MM.1S (cell line): ENCODE results near the gene FIGLA.

Experiments used
- DNase-seq: peaks from one replicate; pipeline ENCODE4 v3.0.0-alpha.2; 2015
- H2AFZ ChIP-seq: fragments of 300-600 bp; sonication (generic); 2 replicates; pipeline ENCODE4 v1.6.0; 2016; ENCODE audit warnings: antibody characterized with exemption, low read length
- H3F3A ChIP-seq: fragments of 300-600 bp; sonication (generic); 2 replicates; pipeline ENCODE4 v1.6.1; 2016; ENCODE audit warnings: mild to moderate bottlenecking, antibody characterized with exemption, low read length, moderate library complexity, mixed read lengths; ENCODE audit not compliant: insufficient read depth
- H3K27ac ChIP-seq: fragments of 300-600 bp; sonication (generic); 2 replicates; pipeline ENCODE4 v1.5.1; 2016; ENCODE audit warnings: mild to moderate bottlenecking, low read length
- H3K27me3 ChIP-seq: fragments of 300-600 bp; sonication (generic); replicated peaks from 2 replicates; pipeline ENCODE4 v1.6.0; 2016; ENCODE audit warnings: low read length; ENCODE audit not compliant: insufficient read depth
- H3K36me3 ChIP-seq: fragments of 300-600 bp; sonication (generic); replicated peaks from 2 replicates; pipeline ENCODE4 v1.6.1; 2016; ENCODE audit warnings: mild to moderate bottlenecking, low read length, mixed read lengths; ENCODE audit not compliant: insufficient read depth
- H3K4me1 ChIP-seq: fragments of 300-600 bp; sonication (generic); 2 replicates; pipeline ENCODE4 v1.6.1; 2016; ENCODE audit warnings: low read length, mixed read lengths
- H3K4me2 ChIP-seq: fragments of 300-600 bp; sonication (generic); 2 replicates; pipeline ENCODE4 v1.6.0; 2016; ENCODE audit warnings: low read depth, low read length
- H3K4me3 ChIP-seq: fragments of 300-600 bp; sonication (generic); 2 replicates; pipeline ENCODE4 v1.5.1; 2016; ENCODE audit warnings: low read length, mixed read lengths
- H3K79me2 ChIP-seq: fragments of 300-600 bp; sonication (generic); 2 replicates; pipeline ENCODE4 v1.6.1; 2016; ENCODE audit warnings: mixed run types, low read length, mixed read lengths
- H3K9ac ChIP-seq: fragments of 300-600 bp; sonication (generic); 2 replicates; pipeline ENCODE4 v1.6.1; 2016; ENCODE audit warnings: low read length, mixed read lengths
- H3K9me2 ChIP-seq: fragments of 300-600 bp; sonication (generic); replicated peaks from 2 replicates; pipeline ENCODE4 v1.6.1; 2016; ENCODE audit warnings: mild to moderate bottlenecking, low read length, mixed read lengths; ENCODE audit not compliant: insufficient read depth
- H3K9me3 ChIP-seq: fragments of 300-600 bp; sonication (generic); replicated peaks from 2 replicates; pipeline ENCODE4 v1.6.1; 2016; ENCODE audit warnings: mild to moderate bottlenecking, low read length, mixed read lengths; ENCODE audit not compliant: insufficient read depth
- H4K20me1 ChIP-seq: fragments of 300-600 bp; sonication (generic); 2 replicates; pipeline ENCODE4 v1.6.1; 2016; ENCODE audit warnings: mild to moderate bottlenecking, low read length, moderate library complexity, mixed read lengths; ENCODE audit not compliant: insufficient read depth
- EZH2 ChIP-seq: fragments of 300-600 bp; sonication (generic); optimal IDR thresholded peaks from 2 replicates; pipeline ENCODE3; 2017; ENCODE audit warnings: low read depth, mild to moderate bottlenecking, antibody characterized with exemption, low read length, mixed read lengths
- EZH2phosphoT487 ChIP-seq: fragments of 300-600 bp; sonication (generic); IDR thresholded peaks from 2 replicates; pipeline ENCODE4 v1.6.1; 2018; ENCODE audit warnings: antibody characterized with exemption, low read length
- TF ChIP-seq, protein P1 (sequence below): fragments of 300-600 bp; sonication (generic); IDR thresholded peaks from 2 replicates; pipeline ENCODE4 v1.5.1; 2016; ENCODE audit warnings: antibody characterized with exemption, low read length, mixed read lengths

The FIGLA gene

DNA sequence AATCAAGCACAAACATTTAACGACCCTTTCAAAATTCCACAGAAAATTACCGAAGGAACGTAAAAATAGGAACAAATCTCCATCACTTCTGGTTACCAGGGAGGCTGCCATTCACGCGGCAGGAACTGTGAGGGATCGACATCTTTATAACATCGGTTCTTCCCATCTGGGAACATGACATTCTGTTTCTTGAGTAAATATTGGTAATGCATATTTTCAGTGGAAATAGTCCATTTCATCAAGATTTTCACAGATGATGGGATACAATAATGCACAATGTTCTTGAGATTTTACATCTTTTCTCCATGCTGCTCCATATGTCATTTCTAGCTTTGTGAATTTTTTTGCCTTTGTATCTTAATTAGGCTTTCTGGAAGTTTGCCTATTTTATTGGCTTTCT, 32.5 kb downstream of the FIGLA start:
- no peaks in the 10 kb centered on the region for H3K4me1 ChIP-seq
- H3K9me2 ChIP-seq = no peaks in the 10 kb centered on the region
- no peak for DNase-seq
- H3K9ac ChIP-seq = no peak overlapping the region
- H3K9me3 ChIP-seq = no peaks in the 10 kb centered on the region
- H3F3A ChIP-seq = no peaks in the 10 kb centered on the region
- H2AFZ ChIP-seq = no peak overlapping the region
- no peaks in the 10 kb centered on the region for H3K27me3 ChIP-seq
- TF ChIP-seq EZH2phosphoT487 (no peak), EZH2 (no peak)
- TF ChIP-seq, protein P1, sequence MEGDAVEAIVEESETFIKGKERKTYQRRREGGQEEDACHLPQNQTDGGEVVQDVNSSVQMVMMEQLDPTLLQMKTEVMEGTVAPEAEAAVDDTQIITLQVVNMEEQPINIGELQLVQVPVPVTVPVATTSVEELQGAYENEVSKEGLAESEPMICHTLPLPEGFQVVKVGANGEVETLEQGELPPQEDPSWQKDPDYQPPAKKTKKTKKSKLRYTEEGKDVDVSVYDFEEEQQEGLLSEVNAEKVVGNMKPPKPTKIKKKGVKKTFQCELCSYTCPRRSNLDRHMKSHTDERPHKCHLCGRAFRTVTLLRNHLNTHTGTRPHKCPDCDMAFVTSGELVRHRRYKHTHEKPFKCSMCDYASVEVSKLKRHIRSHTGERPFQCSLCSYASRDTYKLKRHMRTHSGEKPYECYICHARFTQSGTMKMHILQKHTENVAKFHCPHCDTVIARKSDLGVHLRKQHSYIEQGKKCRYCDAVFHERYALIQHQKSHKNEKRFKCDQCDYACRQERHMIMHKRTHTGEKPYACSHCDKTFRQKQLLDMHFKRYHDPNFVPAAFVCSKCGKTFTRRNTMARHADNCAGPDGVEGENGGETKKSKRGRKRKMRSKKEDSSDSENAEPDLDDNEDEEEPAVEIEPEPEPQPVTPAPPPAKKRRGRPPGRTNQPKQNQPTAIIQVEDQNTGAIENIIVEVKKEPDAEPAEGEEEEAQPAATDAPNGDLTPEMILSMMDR = no peak
- H3K4me2 ChIP-seq = no peak overlapping the region
- no peaks in the 10 kb centered on the region for H3K36me3 ChIP-seq
- H3K27ac ChIP-seq = no peak overlapping the region
- H3K4me3 ChIP-seq = no peak overlapping the region
- no peaks in the 10 kb centered on the region for H4K20me1 ChIP-seq
- H3K79me2 ChIP-seq = 0 out of 2 replicates have a peak, but pooled peaks cover 4% of the 10 kb centered on the region

DNA sequence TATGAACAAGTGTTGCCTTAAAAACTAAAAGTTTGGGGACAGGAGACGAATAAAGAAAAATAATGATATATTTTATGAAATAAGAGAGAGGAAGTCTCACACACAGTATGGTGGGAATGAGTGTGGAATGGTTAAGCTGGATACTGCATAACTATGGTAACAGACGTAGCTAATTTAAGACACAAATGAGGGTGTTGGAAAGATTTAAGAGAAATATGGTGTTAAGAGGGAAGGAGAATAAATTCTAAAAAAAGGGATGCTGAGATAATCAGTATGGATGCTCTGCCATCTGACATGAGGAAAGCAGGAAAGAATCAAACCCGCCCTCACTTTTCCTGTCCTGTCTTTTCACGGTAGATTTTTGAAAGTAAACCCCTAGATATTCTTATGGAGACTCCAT, 33.1 kb downstream of the FIGLA start:
- Histone ChIP-seq H3K79me2 (0 out of 2 replicates have a peak, but pooled peaks cover 4% of the 10 kb centered on the region), H3K9me3 (no peaks in the 10 kb centered on the region), H3K27ac (no peak overlapping the region), H3K36me3 (no peaks in the 10 kb centered on the region), H4K20me1 (no peaks in the 10 kb centered on the region), H2AFZ (no peak overlapping the region), H3K4me2 (no peak overlapping the region), H3F3A (no peaks in the 10 kb centered on the region), H3K9me2 (no peaks in the 10 kb centered on the region), H3K4me1 (no peaks in the 10 kb centered on the region), H3K27me3 (no peaks in the 10 kb centered on the region), H3K9ac (no peak overlapping the region), H3K4me3 (no peak overlapping the region)
- TF ChIP-seq EZH2phosphoT487 (no peak), EZH2 (no peak)
- TF ChIP-seq, protein P1 = no peak
- DNase-seq = no peak

DNA sequence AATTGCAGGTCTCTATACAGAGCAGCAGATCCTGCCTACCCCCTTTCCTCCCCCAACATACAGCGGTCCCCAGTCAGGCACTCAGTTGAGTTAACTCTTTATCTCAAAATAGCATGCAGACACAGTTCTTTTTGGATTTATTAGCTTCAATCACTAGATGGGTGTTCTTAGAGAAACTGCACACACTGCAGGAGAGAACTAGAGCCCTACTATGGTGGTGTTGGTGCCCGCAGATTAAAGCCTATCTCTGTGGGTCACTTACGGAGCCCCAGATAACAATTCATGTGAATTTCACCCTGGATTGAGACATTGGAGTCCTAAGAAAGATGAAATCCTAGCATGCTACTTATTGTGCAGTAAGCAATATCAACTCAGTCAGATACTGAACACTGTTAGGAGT, 34.3 kb downstream of the FIGLA start:
- no peaks in the 10 kb centered on the region for H3K36me3 ChIP-seq
- H3K79me2 ChIP-seq = 0 out of 2 replicates have a peak, but pooled peaks cover 4% of the 10 kb centered on the region
- TF ChIP-seq EZH2 (no peak), EZH2phosphoT487 (no peak)
- TF ChIP-seq, protein P1 = no peak
- no peak overlapping the region for H3K27ac ChIP-seq
- H2AFZ ChIP-seq = no peak overlapping the region
- no peaks in the 10 kb centered on the region for H3K9me2 ChIP-seq
- no peaks in the 10 kb centered on the region for H3K27me3 ChIP-seq
- H3K4me3 ChIP-seq = no peak overlapping the region
- no peak for DNase-seq
- no peak overlapping the region for H3K4me2 ChIP-seq
- no peak overlapping the region for H3K9ac ChIP-seq
- no peaks in the 10 kb centered on the region for H4K20me1 ChIP-seq
- H3K9me3 ChIP-seq = no peaks in the 10 kb centered on the region
- H3K4me1 ChIP-seq = no peaks in the 10 kb centered on the region
- no peaks in the 10 kb centered on the region for H3F3A ChIP-seq
